ENCODE results near the gene PAX5. TPM values are rescaled to one million over a fixed set of nuclear protein-coding genes. Genes with fewer than 3 reads are reported as not detected.
A peak's percentile ranks its signal among the peaks of the same experiment; 100 is the strongest.

Gene PAX5
- total and polyA plus RNA-seq, 2 of the 13 experiments (the other 11 are each of a cell fraction or from before 2014, with no cell fraction given), result not detected

DNA sequence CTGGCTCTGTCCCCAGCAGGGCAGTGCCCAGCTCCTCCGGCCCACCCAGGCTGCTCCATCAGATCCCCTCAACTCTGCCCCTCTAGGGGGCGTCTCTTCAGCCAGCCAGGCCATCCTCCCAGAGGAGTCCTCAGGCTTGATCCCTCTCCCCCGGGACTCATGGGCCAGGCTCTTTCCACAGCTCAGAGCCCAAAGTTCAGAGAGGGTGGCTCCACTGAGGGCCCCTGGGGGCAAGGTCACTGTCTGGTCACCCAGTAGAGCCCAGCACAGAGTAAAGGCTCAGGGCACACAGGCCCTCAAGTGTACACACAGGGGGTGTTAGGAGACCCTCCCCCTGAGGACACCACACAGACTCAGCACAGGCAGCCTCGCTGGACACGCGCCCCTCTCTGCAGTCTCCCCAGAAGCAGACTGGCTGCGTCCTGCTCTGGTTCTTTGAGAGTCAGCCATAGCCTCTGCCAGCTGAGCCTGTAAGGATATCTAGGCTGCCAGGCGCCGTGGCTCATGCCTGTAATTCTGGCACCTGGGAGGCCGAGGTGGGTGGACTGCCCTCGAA lies 64.8 kb downstream of the PAX5 start (continued):
- TF ChIP-seq, protein P1, sequence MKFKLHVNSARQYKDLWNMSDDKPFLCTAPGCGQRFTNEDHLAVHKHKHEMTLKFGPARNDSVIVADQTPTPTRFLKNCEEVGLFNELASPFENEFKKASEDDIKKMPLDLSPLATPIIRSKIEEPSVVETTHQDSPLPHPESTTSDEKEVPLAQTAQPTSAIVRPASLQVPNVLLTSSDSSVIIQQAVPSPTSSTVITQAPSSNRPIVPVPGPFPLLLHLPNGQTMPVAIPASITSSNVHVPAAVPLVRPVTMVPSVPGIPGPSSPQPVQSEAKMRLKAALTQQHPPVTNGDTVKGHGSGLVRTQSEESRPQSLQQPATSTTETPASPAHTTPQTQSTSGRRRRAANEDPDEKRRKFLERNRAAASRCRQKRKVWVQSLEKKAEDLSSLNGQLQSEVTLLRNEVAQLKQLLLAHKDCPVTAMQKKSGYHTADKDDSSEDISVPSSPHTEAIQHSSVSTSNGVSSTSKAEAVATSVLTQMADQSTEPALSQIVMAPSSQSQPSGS (CRISPR knock-in tag; IDR thresholded peaks at IDR 0.05), result no peak
- TF ChIP-seq, protein P2, sequence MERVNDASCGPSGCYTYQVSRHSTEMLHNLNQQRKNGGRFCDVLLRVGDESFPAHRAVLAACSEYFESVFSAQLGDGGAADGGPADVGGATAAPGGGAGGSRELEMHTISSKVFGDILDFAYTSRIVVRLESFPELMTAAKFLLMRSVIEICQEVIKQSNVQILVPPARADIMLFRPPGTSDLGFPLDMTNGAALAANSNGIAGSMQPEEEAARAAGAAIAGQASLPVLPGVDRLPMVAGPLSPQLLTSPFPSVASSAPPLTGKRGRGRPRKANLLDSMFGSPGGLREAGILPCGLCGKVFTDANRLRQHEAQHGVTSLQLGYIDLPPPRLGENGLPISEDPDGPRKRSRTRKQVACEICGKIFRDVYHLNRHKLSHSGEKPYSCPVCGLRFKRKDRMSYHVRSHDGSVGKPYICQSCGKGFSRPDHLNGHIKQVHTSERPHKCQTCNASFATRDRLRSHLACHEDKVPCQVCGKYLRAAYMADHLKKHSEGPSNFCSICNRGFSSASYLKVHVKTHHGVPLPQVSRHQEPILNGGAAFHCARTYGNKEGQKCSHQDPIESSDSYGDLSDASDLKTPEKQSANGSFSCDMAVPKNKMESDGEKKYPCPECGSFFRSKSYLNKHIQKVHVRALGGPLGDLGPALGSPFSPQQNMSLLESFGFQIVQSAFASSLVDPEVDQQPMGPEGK (CRISPR knock-in tag; IDR thresholded peaks at IDR 0.05), result peak; percentile 92
- TF ChIP-seq ZMYM4 (CRISPR knock-in tag; IDR thresholded peaks at IDR 0.05) (peak; percentile 77), MAFG (CRISPR knock-in tag; IDR thresholded peaks at IDR 0.05) (no peak), DR1 (CRISPR knock-in tag; IDR thresholded peaks at IDR 0.05) (no peak), HDAC6 (IDR thresholded peaks at IDR 0.05; ENCODE audit: low read depth, low read length) (no peak), SYNCRIP (IDR thresholded peaks at IDR 0.05; ENCODE audit: insufficient read depth, low read depth, low read length) (no peak)
- TF ChIP-seq, protein P3, sequence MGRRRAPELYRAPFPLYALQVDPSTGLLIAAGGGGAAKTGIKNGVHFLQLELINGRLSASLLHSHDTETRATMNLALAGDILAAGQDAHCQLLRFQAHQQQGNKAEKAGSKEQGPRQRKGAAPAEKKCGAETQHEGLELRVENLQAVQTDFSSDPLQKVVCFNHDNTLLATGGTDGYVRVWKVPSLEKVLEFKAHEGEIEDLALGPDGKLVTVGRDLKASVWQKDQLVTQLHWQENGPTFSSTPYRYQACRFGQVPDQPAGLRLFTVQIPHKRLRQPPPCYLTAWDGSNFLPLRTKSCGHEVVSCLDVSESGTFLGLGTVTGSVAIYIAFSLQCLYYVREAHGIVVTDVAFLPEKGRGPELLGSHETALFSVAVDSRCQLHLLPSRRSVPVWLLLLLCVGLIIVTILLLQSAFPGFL (CRISPR knock-in tag; IDR thresholded peaks at IDR 0.05), result no peak

Measured in HepG2 (cell line).